Amniotic stem cell (primary cell): ENCODE data around the gene RAPGEF1.
A peak's percentile ranks its signal among the peaks of the same experiment; 100 is the strongest.

Source experiments
- DNase-seq: peaks from one replicate; lab custom pipeline; 2025; lab: John Stamatoyannopoulos, UW

RAPGEF1 gene

GRCh38 chr9:131747352-131747751 lies 7.5 kb upstream of the RAPGEF1 start:
- no peak for DNase-seq

- no peak for DNase-seq
These were observed 5.7 kb upstream of the RAPGEF1 start for GRCh38 chr9:131745610-131746009.

DNA sequence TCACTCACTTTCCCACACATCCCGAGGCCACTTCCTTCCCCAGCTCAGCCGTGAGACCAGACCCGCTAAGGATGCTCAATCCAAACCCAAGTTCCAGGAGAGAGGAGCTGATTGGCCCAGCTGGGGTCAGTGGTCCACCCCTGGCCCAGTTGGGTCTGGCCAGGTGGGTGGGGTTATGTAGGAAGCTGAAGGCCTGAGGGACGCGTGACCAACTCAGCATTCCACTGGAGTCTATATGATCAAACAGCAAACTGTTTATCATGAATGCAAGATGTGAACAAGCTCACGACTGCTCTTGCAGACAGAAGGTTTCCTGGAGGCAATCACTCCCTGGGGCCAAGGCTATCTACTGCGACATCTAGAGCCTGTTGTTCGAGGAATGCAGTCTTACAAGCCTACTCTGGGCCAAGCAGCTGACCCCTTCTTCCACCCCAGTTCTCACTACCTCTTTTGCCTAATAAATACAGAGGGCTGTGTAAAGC lies 4.9 kb upstream of the RAPGEF1 start:
- no peak for DNase-seq

DNA sequence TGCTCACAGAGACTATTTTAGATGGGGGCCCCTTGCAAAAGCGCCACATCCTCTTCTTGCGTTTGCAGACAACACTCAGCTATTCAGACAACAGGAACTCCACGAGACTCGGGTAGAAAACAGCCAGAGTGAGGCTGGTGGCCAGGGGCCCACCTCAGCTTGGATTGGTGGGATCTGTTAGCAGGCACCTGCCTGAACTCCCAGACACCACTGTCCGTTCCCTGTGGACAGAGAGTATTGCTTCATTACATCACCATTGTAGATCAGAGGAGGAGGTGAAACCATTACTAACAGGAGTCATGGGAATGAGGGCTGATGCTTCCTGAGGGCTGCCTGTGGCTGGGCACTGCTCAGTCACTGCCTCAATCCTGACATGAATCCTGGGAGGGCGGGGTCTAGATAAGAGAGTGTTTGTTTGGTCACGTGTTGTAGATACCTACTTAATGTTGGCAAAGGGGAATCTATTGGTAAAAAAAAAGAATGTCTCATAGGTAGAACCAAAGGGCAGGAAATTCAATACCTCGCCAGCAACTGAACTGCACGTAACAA lies 4.4 kb upstream of the RAPGEF1 start:
- DNase-seq, result no peak

- DNase-seq, result no peak
These were observed 3.6 kb upstream of the RAPGEF1 start for GRCh38 chr9:131743501-131743900.

DNA sequence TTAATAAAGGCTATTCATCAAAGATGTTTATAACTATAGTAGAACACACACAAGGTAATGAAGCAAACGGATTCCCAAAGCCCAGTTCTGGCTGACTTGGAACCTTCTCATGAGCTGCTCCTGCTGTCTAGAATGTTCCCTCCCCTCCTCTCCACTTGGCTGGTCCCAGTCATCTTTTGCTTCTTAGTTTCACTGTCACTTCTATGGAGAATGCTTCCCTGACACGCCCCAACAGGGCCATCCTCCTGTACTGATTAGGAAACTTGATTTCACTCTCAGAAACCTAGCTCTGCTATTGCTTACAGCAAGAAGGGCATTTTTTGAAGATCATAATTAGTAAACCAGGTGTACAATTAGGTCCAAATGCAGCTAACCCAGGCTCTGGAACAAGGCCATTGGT lies 3.2 kb upstream of the RAPGEF1 start:
- DNase-seq, result no peak

- DNase-seq, result no peak
These were observed 1.0 kb upstream of the RAPGEF1 start for GRCh38 chr9:131740898-131741297.

GRCh38 chr9:131739133-131739958 lies 530 bp downstream of the RAPGEF1 start:
- DNase-seq, result no peak

- DNase-seq, result no peak
These were observed 1.4 kb downstream of the RAPGEF1 start for GRCh38 chr9:131738293-131739132.

DNA sequence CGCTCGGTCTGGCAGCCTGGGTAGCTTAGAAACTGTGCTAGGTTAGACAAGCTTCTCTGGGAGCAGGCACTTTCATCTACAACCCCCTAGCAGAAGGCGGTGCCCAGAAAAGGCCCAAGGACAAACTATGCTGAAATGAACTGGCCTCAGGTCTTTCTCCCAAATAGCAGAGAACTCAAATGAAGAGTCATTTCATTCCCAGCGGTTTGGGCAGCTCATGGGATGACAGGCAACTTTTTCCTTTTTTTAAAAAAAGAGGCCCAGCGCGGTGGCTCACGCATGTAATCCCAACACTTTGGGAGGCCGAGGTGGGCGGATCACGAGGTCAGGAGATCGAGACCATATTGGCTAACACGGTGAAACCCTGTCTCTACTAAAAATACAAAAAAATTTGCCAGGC lies 2.5 kb downstream of the RAPGEF1 start:
- DNase-seq, result no peak

DNA sequence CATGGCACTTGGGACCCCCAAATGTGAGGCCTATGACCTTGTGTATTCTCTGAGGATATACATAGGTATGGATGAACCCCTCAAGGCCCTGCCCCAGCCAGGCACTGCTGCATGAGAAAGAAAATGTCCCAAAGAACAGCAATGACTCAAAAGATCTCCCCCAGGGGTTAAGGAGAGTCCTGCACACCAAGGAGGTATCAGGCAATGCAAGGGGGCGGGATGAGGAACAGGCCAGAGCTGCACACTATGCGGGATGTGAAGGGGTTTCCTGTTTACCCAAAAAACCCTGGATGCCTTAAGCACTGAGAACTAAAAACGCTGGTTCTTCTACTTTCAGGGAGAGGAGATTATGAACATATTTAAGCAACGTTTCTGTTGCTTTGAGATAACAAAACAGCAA lies 3.4 kb downstream of the RAPGEF1 start:
- DNase-seq, result no peak

DNA sequence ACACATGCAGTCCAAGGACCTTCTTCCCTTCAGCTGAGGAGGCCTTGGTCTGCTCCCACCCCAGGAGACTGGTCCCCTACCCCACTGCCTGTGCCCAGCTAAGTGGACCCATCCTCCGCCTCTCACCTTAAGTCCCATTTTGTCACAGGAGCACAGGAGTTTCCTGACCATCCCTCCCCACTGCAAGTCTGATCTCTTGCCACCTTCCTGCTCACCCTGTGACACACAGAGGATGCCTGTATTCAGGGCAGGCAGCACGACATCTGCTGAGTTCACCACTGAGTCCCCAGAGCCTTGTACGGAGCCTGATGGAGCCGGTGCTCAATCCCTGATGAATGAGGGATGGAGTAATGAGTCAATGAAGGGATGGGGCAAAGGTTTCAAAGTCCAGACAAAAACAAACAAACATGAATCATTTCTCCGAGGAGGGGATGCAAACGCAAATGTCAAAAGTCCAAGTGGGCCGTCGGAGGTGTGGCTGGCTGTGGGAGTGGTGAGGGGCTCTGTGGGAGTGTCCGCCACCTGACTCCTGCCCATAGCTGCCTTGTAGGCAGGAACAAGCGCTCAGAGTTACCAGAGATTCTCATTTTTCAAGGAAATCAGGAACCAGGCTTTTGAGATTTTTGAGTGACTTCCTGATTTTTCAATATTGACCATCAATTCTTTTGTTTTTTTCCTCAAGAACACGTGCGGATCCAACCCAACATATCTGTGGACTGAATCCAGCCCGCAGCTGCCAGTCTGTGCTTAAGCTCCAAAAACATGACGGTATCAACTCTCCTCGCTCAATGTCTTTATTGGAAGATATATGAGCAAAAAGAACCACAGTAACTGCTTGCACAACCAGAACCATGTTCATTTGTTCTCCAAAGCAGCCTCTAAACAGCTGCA lies 4.4 kb downstream of the RAPGEF1 start:
- no peak for DNase-seq

DNA sequence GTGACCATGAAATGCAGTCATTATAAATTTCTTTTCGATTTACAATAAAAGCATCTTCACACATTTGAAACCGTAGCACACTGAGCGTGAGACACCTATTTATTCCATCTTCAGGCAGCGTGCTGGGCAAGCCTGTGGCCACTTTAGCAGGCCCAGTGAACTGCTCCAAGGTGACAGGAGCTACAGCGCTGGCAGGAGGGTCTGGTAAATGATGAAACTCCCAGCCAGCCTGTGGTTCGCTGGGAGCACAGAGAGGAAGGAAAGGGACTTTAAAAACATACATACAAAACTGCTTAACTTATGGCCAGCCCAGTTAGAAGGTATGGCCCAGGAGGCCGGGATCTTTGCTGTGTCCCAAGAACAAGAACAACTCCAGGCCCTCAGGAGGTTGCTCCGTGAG lies 5.1 kb downstream of the RAPGEF1 start:
- DNase-seq, result no peak

- DNase-seq, result no peak
These were observed 5.7 kb downstream of the RAPGEF1 start for GRCh38 chr9:131734165-131734610.

GRCh38 chr9:131733541-131734061 lies 6.3 kb downstream of the RAPGEF1 start:
- peak; percentile 88 for DNase-seq

DNA sequence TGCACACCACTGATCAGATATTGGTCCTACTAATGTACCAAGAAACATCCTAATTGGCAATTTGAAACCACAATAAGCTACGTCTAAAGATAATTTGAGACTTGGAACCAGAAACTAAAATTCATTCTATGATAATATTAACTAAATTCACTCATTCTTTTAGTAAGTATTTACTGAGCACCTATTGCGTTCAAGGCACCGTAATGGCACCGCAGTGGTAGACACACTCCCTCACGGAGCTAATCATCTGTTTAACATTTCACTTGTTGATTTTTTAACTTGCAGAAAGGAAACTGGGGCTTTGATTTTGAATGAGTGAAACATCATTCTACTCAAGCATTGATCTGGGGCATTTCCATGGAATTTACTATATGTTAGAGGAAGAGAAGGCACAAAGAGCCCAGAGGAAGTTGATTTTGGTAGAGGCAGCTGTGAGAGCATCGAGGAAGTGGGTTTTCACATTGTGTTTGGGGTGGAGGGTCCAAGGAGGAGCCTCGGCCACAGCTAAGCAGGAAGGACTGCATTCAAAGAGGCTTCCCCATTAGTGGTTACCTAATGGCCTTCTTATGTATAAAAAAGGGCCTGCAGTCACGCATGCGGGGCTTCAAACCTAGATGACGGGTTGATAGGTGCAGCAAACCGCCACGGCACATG lies 7.1 kb downstream of the RAPGEF1 start:
- no peak for DNase-seq

DNA sequence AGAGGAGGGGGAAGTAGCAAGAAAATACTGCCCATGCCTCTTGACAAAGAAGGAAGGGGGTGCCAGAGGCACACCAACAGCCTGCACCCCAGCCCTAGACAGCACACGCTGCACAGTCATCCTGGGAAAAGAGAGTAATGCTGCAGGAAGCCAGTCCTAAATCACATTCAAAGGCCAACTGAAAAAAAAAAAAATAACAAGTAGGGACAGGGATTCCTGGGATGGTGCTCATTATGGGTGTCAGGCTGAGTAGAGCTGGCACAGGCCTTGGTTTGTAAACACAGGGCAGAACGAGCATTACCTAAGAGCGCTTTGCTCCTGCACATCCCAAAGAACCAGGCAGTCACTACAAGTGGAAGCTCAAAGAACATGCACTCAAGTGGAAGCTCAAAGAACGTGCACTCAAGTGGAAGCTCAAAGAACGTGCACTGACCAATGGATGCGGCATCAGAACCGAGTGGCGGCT lies 7.8 kb downstream of the RAPGEF1 start:
- no peak for DNase-seq

GRCh38 chr9:131731644-131732043 lies 8.2 kb downstream of the RAPGEF1 start:
- no peak for DNase-seq

GRCh38 chr9:131731237-131731636 lies 8.6 kb downstream of the RAPGEF1 start:
- DNase-seq, result no peak

GRCh38 chr9:131728961-131729360 lies 10.9 kb downstream of the RAPGEF1 start:
- DNase-seq, result no peak

DNA sequence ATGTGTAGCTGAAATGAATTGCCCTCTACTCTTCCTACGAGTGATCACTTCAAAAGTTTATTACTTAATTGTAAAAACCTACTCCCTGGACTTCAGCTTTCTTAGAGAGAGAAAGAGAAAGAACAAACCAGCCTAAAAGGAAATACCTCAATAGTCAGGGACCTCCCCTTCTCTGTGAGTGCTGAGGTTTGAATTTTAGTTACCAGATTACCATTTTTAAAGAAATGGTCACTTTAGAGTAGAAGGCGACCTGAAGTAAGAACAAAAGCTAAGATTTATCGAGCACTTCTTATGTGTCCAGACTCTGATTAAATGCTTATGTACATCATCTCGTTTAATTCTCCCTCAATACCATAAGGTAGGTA lies 11.3 kb downstream of the RAPGEF1 start:
- no peak for DNase-seq
